PC-3 (cell line): ENCODE data around the gene AUTS2. TPM values are rescaled to one million over a fixed set of nuclear protein-coding genes. Genes with fewer than 3 reads are reported as not detected.

Experiments used
- ATAC-seq: fragments of 200-7000 bp; cut with Tn5 transposase; 2 replicates; pipeline ENCODE4 v1.9.1; 2020; ENCODE audit warnings: mild to moderate bottlenecking, moderate library complexity
- BruUV-seq: library from RNA; stranded (reverse); fragments of 400-500 nt; replicated peaks from 2 replicates; lab custom pipeline; 2021; lab: Mats Ljungman, UMichigan
- CTCF ChIA-PET: fragments of 300-600 bp; sonication (Branson Sonifier 250); formaldehyde crosslinking; loops from one replicate; lab custom pipeline; 2022; ENCODE audit warnings: antibody characterized with exemption; lab: Charles Lee
- POLR2A ChIA-PET: fragments of 300-600 bp; sonication (Branson Sonifier 250); formaldehyde crosslinking; loops from one replicate; lab custom pipeline; 2022; ENCODE audit warnings: antibody characterized with exemption; ENCODE audit not compliant: unreplicated experiment; lab: Charles Lee
- DNase-seq: peaks from one replicate; pipeline ENCODE4 v3.0.0-alpha.2; 2015
- H2AFZ ChIP-seq: fragments of 300-600 bp; sonication (generic); 2 replicates; pipeline ENCODE4 v1.6.0; 2016; ENCODE audit warnings: antibody characterized with exemption, low read length
- H3F3A ChIP-seq: fragments of 300-600 bp; sonication (generic); one replicate; pipeline ENCODE4 v1.6.0; 2017; ENCODE audit warnings: antibody characterized with exemption, low read length, control low read depth, mild to moderate bottlenecking; ENCODE audit not compliant: unreplicated experiment
- H3K27ac ChIP-seq: fragments of 300-600 bp; sonication (generic); 2 replicates; pipeline ENCODE4 v1.5.1; 2016; ENCODE audit warnings: mild to moderate bottlenecking, low read length
- H3K27me3 ChIP-seq: fragments of 300-600 bp; sonication (generic); 2 replicates; pipeline ENCODE4 v1.6.1; 2016; ENCODE audit warnings: low read length, mixed read lengths
- H3K36me3 ChIP-seq: fragments of 300-600 bp; sonication (generic); 2 replicates; pipeline ENCODE4 v1.6.1; 2016; ENCODE audit warnings: low read depth, mixed run types, low read length, mixed read lengths
- H3K4me1 ChIP-seq: fragments of 300-600 bp; sonication (generic); 2 replicates; pipeline ENCODE4 v1.5.1; 2016; ENCODE audit warnings: low read length; ENCODE audit not compliant: insufficient read depth
- H3K4me2 ChIP-seq: fragments of 300-600 bp; sonication (generic); 2 replicates; pipeline ENCODE4 v1.6.0; 2016; ENCODE audit warnings: low read length
- H3K4me3 ChIP-seq: fragments of 300-600 bp; sonication (generic); 2 replicates; pipeline ENCODE4 v1.5.1; 2016; ENCODE audit warnings: mild to moderate bottlenecking, low read length, mixed read lengths
- H3K79me2 ChIP-seq: fragments of 300-600 bp; sonication (generic); 2 replicates; pipeline ENCODE4 v1.6.1; 2017; ENCODE audit warnings: low read length, mixed read lengths
- H3K9ac ChIP-seq: fragments of 300-600 bp; sonication (generic); 2 replicates; pipeline ENCODE4 v1.6.0; 2016; ENCODE audit warnings: mild to moderate bottlenecking, low read length
- H3K9me2 ChIP-seq: fragments of 300-600 bp; sonication (generic); replicated peaks from 2 replicates; pipeline ENCODE4 v1.6.1; 2016; ENCODE audit warnings: mixed run types, low read length, mixed read lengths
- H3K9me3 ChIP-seq: fragments of 300-600 bp; sonication (generic); 2 replicates; pipeline ENCODE4 v1.6.1; 2016; ENCODE audit warnings: low read length, mixed read lengths
- H4K20me1 ChIP-seq: fragments of 300-600 bp; sonication (generic); 2 replicates; pipeline ENCODE4 v1.6.1; 2016; ENCODE audit warnings: low read length, mixed read lengths
- EZH2 ChIP-seq: fragments of 300-600 bp; sonication (generic); IDR thresholded peaks from one replicate; pipeline ENCODE4 v1.6.1; 2017; ENCODE audit warnings: antibody characterized with exemption, mild to moderate bottlenecking, low read length; ENCODE audit not compliant: unreplicated experiment
- EZH2phosphoT487 ChIP-seq: fragments of 300-600 bp; sonication (generic); IDR thresholded peaks from 2 replicates; pipeline ENCODE4 v1.6.1; 2018; ENCODE audit warnings: mild to moderate bottlenecking, antibody characterized with exemption, low read length, borderline replicate concordance
- intact Hi-C: fragments of 100-400 bp; cut with micrococcal nuclease; formaldehyde crosslinking; loops from 2 replicates; pipeline ENCODE4 v1.9.0; 2023
- total RNA-seq: library from RNA; depleted of rRNA; stranded (reverse); fragments of >200 nt; gene quantifications from 2 replicates; pipeline ENCODE4 v1.2.3, GENCODE V29; 2014
- TF ChIP-seq, protein P1 (sequence below): fragments of 300-600 bp; sonication (generic); conservative IDR thresholded peaks from 2 replicates; pipeline ENCODE4 v1.5.1; 2017; ENCODE audit warnings: antibody characterized with exemption, low read depth, mild to moderate bottlenecking, low read length

The AUTS2 gene
- total RNA-seq, 1 experiment from 2014 or later, result not detected

GRCh38 chr7:70706204-70706603 is 1107.9 kb downstream of the AUTS2 start:
- ATAC-seq (no peak), DNase-seq (no peak)
- H3K4me3 ChIP-seq, result no peak overlapping the region
- H2AFZ ChIP-seq, result no peak overlapping the region
- no TSS peak for BruUV-seq
- ChIA-PET CTCF (no interaction called here), POLR2A (no interaction called here)
- TF ChIP-seq EZH2phosphoT487, result no peak
- TF ChIP-seq, protein P1, sequence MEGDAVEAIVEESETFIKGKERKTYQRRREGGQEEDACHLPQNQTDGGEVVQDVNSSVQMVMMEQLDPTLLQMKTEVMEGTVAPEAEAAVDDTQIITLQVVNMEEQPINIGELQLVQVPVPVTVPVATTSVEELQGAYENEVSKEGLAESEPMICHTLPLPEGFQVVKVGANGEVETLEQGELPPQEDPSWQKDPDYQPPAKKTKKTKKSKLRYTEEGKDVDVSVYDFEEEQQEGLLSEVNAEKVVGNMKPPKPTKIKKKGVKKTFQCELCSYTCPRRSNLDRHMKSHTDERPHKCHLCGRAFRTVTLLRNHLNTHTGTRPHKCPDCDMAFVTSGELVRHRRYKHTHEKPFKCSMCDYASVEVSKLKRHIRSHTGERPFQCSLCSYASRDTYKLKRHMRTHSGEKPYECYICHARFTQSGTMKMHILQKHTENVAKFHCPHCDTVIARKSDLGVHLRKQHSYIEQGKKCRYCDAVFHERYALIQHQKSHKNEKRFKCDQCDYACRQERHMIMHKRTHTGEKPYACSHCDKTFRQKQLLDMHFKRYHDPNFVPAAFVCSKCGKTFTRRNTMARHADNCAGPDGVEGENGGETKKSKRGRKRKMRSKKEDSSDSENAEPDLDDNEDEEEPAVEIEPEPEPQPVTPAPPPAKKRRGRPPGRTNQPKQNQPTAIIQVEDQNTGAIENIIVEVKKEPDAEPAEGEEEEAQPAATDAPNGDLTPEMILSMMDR, result no peak
- TF ChIP-seq EZH2, result no peak
- peaks cover 14% of the 10 kb centered on the region; the same call in 1 of the 2 replicates for H3K27me3 ChIP-seq
- no peaks in the 10 kb centered on the region for H3K4me1 ChIP-seq
- no peaks in the 10 kb centered on the region for H3K79me2 ChIP-seq
- no peaks in the 10 kb centered on the region for H3K9me2 ChIP-seq
- no peaks in the 10 kb centered on the region for H3K36me3 ChIP-seq
- no peaks in the 10 kb centered on the region for H4K20me1 ChIP-seq
- H3F3A ChIP-seq, result no peaks in the 10 kb centered on the region
- no peak overlapping the region for H3K4me2 ChIP-seq
- H3K9me3 ChIP-seq, result no peaks in the 10 kb centered on the region
- H3K9ac ChIP-seq, result no peak overlapping the region
- H3K27ac ChIP-seq, result no peak overlapping the region
- intact Hi-C loops, result no loop called here

GRCh38 chr7:70706698-70707097 is 1108.4 kb downstream of the AUTS2 start:
- H2AFZ ChIP-seq, result no peak overlapping the region
- DNase-seq, result no peak
- no peak overlapping the region for H3K4me3 ChIP-seq
- no peaks in the 10 kb centered on the region for H3K9me3 ChIP-seq
- no peak overlapping the region for H3K4me2 ChIP-seq
- H3K4me1 ChIP-seq, result no peaks in the 10 kb centered on the region
- no peaks in the 10 kb centered on the region for H4K20me1 ChIP-seq
- ChIA-PET CTCF (no interaction called here), POLR2A (no interaction called here)
- no peaks in the 10 kb centered on the region for H3F3A ChIP-seq
- H3K27ac ChIP-seq, result no peak overlapping the region
- H3K79me2 ChIP-seq, result no peaks in the 10 kb centered on the region
- no peaks in the 10 kb centered on the region for H3K9me2 ChIP-seq
- intact Hi-C loops, result no loop called here
- no peak for ATAC-seq
- H3K27me3 ChIP-seq, result peaks cover 14% of the 10 kb centered on the region; the same call in 1 of the 2 replicates
- TF ChIP-seq, protein P1, result no peak
- TF ChIP-seq EZH2phosphoT487 (no peak), EZH2 (no peak)
- H3K36me3 ChIP-seq, result no peaks in the 10 kb centered on the region
- no TSS peak for BruUV-seq
- H3K9ac ChIP-seq, result no peak overlapping the region

DNA sequence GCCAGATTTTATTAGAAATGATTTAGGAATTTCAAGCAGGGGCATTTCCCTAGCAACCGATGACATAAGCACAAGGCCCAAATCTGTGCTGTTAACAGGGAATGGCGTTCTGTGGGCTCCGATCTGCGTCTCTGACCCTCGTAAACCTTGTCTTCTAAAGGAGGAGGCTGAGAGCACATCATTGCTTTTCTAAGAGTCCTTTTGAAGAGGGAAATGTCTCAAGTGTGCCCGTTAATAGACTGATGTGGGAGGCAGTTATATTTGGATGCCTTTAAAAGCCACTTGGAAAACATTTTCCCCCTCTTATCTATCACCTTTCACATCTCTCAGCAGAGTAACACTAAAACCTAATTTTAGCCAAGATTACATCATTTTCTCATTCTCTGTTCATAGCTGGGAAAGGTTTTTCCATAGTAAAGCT is 1109.6 kb downstream of the AUTS2 start:
- no peak overlapping the region for H3K9ac ChIP-seq
- no peaks in the 10 kb centered on the region for H3K36me3 ChIP-seq
- BruUV-seq, result no TSS peak
- no peak overlapping the region for H3K27ac ChIP-seq
- H3K4me2 ChIP-seq, result no peak overlapping the region
- no peak for ATAC-seq
- no peaks in the 10 kb centered on the region for H4K20me1 ChIP-seq
- intact Hi-C loops, result no loop called here
- CTCF ChIA-PET, result no interaction called here
- H3K4me1 ChIP-seq, result no peaks in the 10 kb centered on the region
- peaks cover 14% of the 10 kb centered on the region; the same call in 1 of the 2 replicates for H3K27me3 ChIP-seq
- POLR2A ChIA-PET, result no interaction called here
- DNase-seq, result no peak
- no peak overlapping the region for H3K4me3 ChIP-seq
- H3K79me2 ChIP-seq, result no peaks in the 10 kb centered on the region
- H3F3A ChIP-seq, result no peaks in the 10 kb centered on the region
- H3K9me2 ChIP-seq, result no peaks in the 10 kb centered on the region
- TF ChIP-seq EZH2phosphoT487 (no peak), EZH2 (no peak)
- TF ChIP-seq, protein P1, result no peak
- H2AFZ ChIP-seq, result no peak overlapping the region
- H3K9me3 ChIP-seq, result no peaks in the 10 kb centered on the region
